Gastroesophageal sphincter (tissue), 3 donors: ENCODE measurements around the gene PDHA2.
"Not testable (repeated sequence)": the region's sequence is repeated elsewhere in the genome, so short reads cannot be mapped to it uniquely, and the experiment has no call there.

ENCODE experiments used
- EP300 ChIP-seq: sonication (generic); formaldehyde crosslinking; IDR thresholded peaks from one replicate; pipeline ENCODE4 v1.6.1; 2017; ENCODE audit warnings: antibody characterized with exemption, mild to moderate bottlenecking
- POLR2A ChIP-seq, 2 donors: fragments of 450-650 bp; IDR thresholded peaks; one replicate each; pipeline ENCODE4 v1.6.1; 2017; ENCODE audit warnings: antibody characterized with exemption in 2 of 2, mild to moderate bottlenecking in 2 of 2, moderate library complexity in 1 of 2
- POLR2AphosphoS5 ChIP-seq: sonication (generic); formaldehyde crosslinking; IDR thresholded peaks from one replicate; pipeline ENCODE4 v1.6.1; 2017; ENCODE audit warnings: antibody characterized with exemption
- TF ChIP-seq, protein P1 (sequence below), 4 experiments: fragments of 200-600 bp in 2 of 4; fragments of 450-650 bp in 2 of 4; sonication (generic) in 1 of 4; IDR thresholded peaks; one replicate each; pipeline ENCODE4 v1.5.1; 2017 to 2019; ENCODE audit warnings: antibody characterized with exemption in 4 of 4, mild to moderate bottlenecking in 2 of 4, moderate library complexity in 2 of 4

DNA sequence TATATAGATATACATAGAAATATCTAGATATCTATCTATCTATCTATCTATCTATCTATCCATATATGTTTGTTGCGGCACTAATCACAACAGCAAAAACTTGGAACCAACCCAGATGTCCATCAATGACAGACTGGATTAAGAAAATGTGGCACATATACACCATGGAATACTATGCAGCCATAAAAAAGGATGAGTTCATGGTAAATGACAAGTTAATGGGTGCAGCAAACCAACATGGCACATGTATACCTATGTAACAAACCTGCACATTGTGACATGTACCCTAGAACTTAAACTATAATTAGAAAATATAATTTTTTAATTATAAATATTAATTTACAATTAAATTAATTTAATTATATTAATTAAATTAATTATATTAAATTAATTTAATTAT lies 29.5 kb downstream of the PDHA2 start:
- TF ChIP-seq, protein P1, sequence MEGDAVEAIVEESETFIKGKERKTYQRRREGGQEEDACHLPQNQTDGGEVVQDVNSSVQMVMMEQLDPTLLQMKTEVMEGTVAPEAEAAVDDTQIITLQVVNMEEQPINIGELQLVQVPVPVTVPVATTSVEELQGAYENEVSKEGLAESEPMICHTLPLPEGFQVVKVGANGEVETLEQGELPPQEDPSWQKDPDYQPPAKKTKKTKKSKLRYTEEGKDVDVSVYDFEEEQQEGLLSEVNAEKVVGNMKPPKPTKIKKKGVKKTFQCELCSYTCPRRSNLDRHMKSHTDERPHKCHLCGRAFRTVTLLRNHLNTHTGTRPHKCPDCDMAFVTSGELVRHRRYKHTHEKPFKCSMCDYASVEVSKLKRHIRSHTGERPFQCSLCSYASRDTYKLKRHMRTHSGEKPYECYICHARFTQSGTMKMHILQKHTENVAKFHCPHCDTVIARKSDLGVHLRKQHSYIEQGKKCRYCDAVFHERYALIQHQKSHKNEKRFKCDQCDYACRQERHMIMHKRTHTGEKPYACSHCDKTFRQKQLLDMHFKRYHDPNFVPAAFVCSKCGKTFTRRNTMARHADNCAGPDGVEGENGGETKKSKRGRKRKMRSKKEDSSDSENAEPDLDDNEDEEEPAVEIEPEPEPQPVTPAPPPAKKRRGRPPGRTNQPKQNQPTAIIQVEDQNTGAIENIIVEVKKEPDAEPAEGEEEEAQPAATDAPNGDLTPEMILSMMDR (IDR thresholded peaks at IDR 0.05) = not testable (repeated sequence)
- not testable (repeated sequence) for TF ChIP-seq POLR2AphosphoS5; POLR2A (IDR thresholded peaks at IDR 0.05); EP300
